Adipocyte (in vitro differentiated cells): ENCODE results near the gene TRIO.

Experiments used
- DNase-seq: peaks from one replicate; pipeline ENCODE4 v3.0.0-alpha.2; 2015; ENCODE audit warnings: low read depth
- H3K27me3 ChIP-seq: replicated peaks from 2 replicates; pipeline ENCODE4 v1.7.0; 2013; ENCODE audit warnings: mild to moderate bottlenecking, low read length, moderate library complexity; ENCODE audit not compliant: control insufficient read depth, insufficient read depth
- H3K36me3 ChIP-seq: 2 replicates; pipeline ENCODE4 v1.7.0; 2013; ENCODE audit warnings: low read length, mild to moderate bottlenecking, moderate library complexity; ENCODE audit not compliant: control insufficient read depth, insufficient read depth, severe bottlenecking
- H3K4me1 ChIP-seq: 2 replicates; pipeline ENCODE4 v1.7.0; 2013; ENCODE audit warnings: mild to moderate bottlenecking, low read length, moderate library complexity; ENCODE audit not compliant: control insufficient read depth, insufficient read depth
- H3K4me3 ChIP-seq: 2 replicates; pipeline ENCODE4 v1.7.0; 2013; ENCODE audit warnings: mild to moderate bottlenecking, low read length, moderate library complexity
- H3K9ac ChIP-seq: 2 replicates; pipeline ENCODE4 v1.7.0; 2013; ENCODE audit warnings: mild to moderate bottlenecking, low read length, moderate library complexity
- H3K9me3 ChIP-seq: 2 replicates; pipeline ENCODE4 v1.7.0; 2013; ENCODE audit warnings: mild to moderate bottlenecking, low read length, moderate library complexity; ENCODE audit not compliant: control insufficient read depth

TRIO gene

DNA sequence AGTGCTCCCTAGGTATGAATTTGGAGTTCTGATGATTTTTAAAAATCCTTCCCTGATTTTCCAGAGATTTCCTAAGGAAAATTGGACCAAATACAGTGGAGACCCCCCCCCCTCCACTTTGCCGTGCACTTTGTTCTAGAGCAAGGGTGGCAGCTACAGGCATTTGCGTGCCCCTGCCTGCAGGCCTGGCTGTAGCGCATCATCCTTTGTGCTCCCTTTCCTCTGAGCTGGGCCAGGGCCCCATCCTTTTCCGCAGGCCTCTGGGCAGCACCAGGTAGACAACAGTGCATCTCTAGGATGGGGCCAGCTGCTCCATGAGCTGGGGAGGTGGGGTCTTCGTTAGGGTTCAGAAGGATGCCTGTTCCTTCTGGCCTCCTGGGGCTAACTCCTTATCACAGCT lies 39.6 kb downstream of the TRIO start:
- Histone ChIP-seq H3K9me3 (no peaks in the 10 kb centered on the region), H3K4me1 (peaks cover 78% of the 10 kb centered on the region), H3K4me3 (peak overlapping the region; percentile 75), H3K36me3 (no peaks in the 10 kb centered on the region), H3K27me3 (no peaks in the 10 kb centered on the region), H3K9ac (peak overlapping the region; percentile 84)
- DNase-seq: no peak

DNA sequence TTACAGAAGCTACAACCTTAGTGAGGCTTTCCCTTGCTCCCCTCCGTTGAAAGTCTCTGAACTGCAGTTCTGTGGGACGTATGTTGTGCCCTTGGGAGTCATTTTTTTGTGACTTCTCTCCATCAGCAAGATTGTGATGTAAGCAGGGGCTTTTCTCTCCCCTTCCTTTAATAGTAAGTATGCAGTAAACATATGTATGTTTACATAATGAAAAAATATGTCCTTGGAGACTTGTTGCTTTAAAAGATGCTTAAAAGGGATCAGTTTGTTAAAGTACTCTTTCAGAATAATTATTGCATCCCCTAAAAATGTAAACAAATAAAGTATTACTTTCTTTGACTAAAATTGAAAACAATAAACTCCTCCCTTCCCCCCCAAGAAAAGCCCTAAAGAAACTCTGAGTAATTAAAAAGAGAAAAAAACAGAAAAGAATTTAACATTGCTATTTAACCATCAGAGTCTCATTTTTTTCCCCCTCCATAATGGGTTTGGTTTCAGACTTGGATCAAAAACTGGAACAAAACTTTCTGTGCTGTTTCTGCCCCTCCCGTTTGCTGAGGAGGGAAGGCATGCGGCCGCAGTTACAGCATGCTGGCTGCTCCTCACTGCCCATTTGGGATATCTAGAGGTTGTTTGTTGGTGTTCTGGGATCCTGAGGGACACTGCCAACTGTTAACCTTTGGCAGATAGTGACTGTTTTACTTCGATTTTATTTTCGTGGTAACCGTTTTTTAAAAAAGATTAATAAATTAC lies 40.2 kb downstream of the TRIO start:
- no peaks in the 10 kb centered on the region for H3K9me3 ChIP-seq

DNA sequence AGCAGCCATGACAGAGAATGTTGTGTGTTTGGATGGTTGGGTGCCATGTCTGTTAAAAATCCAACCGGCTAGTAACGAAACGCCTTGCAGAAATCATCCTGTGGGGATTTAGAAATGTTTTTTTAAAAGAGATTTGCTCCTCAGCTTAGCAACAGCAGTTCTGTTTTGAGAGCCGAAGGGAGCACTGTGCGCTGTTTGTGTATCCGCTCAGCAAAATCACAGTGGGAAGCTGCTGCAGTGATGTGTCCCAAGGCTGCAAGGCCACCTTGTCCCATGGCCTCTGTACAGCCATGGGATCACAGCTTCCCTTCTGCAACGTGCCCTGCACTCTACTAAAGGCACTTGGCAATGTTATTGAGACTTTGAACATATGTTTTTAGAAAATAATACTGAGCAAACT lies 40.9 kb downstream of the TRIO start:
- Histone ChIP-seq H3K36me3 (no peaks in the 10 kb centered on the region), H3K9me3 (no peaks in the 10 kb centered on the region), H3K27me3 (no peaks in the 10 kb centered on the region), H3K4me1 (peaks cover 78% of the 10 kb centered on the region), H3K9ac (peak overlapping the region; percentile 84), H3K4me3 (peak overlapping the region; percentile 75)
- DNase-seq: no peak

More for the DNA sequence above, 40.2 kb downstream of the TRIO start:
- Histone ChIP-seq H3K36me3 (no peaks in the 10 kb centered on the region), H3K4me1 (peaks cover 78% of the 10 kb centered on the region), H3K4me3 (peak overlapping the region; percentile 75), H3K27me3 (no peaks in the 10 kb centered on the region), H3K9ac (peak overlapping the region; percentile 84)
- peak; percentile 53 for DNase-seq

DNA sequence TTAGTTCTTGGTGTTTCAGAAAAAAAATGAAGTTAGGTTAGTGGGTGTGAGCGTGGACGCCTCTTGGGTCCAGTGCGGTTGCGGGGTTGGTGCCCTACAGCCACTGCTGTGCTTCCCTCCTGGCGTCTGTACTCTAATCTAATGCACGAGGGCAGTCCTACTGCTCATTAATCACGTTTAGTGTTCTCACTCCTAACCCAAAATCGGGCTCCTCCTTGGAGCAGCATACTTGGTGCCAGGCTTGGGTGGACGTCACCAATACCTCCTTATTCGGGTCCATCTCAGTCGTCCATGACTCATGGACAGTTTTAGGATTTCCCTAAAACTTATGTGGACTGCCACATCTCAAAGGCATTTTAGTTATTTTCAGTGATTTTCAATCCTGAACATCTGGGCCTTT lies 41.6 kb downstream of the TRIO start:
- Histone ChIP-seq H3K4me1 (peaks cover 78% of the 10 kb centered on the region), H3K4me3 (peak overlapping the region; percentile 75), H3K27me3 (no peaks in the 10 kb centered on the region), H3K9ac (peak overlapping the region; percentile 84), H3K36me3 (no peaks in the 10 kb centered on the region), H3K9me3 (no peaks in the 10 kb centered on the region)
- peak; percentile 55 for DNase-seq

DNA sequence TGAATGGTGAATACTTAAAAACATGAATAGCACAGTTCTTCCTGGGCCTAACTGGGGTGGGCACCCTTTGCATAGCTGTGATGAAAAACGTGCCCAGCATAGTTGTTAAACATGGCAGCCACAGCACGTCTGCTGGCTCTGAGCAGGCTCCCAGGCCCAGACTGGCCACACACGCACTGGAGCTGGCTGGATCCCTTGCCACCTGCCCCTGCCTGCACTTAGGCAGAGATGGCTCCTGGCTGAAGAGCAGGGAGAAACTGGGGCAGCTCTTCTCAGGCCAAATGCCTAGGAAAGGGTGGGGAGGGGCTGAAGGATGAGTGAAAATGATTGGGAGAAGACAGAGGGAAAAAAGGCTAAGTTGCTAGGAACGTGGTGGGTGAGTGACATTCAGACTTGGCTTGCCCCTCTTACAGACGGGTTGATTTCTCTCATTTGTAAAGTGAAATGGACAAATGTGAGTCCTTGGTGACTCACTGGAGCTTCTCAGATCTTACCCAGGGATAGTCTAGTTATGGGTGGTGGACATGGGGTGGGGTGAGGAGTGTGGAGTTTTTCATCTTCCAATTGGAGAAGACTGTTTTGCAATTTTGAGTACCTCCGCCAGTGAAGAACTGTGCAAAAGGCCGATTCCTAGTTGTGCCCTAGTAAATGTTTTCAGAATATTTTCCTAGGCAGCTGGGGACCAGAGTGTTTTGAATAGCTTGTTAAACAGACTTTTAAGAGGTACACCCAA lies 42.4 kb downstream of the TRIO start:
- peak overlapping the region; percentile 56 for H3K4me3 ChIP-seq
- peak; percentile 69 for DNase-seq

DNA sequence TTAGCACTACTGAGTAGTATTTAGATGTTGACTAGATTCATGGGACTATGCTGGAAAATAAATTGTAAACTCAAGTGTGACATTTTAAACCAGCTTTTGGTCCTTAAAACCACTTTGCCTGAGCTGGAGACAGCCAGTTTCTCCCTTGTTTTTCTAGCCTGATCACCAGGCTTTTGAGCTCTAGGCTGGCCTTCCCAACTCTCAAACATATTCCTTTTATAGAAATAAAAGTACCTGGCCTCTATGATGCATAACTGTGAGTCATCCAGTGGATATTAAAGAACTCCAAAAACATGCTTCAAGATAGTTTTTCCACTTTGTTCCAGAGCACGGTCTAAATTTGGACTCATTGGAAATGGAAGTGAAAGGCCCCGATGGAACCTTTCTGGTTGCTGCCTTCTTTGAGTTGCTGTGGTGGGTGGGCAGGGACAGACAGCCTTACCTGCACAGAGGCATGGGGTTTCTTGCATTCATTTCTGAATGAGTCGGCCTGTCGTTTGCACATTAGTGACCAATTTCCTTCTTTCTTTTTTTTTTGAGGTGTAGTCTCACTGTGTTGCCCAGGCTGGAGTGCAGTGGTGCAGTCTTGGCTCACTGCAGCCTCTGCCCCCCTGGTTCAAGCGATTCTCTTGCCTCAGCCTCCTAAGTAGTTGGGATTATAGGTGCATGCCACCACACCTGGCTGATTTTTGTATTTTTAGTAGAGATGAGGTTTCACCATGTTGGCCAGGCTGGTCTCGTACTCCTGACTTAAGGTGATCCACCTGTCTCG lies 43.1 kb downstream of the TRIO start:
- Histone ChIP-seq H3K27me3 (no peaks in the 10 kb centered on the region), H3K36me3 (no peaks in the 10 kb centered on the region), H3K9ac (peak overlapping the region; percentile 84), H3K4me3 (peak overlapping the region; percentile 40), H3K4me1 (peaks cover 89% of the 10 kb centered on the region), H3K9me3 (no peaks in the 10 kb centered on the region)
- peak; percentile 45 for DNase-seq

More for the DNA sequence above, 42.4 kb downstream of the TRIO start:
- Histone ChIP-seq H3K9me3 (no peaks in the 10 kb centered on the region), H3K27me3 (no peaks in the 10 kb centered on the region), H3K4me1 (peaks cover 81% of the 10 kb centered on the region), H3K36me3 (no peaks in the 10 kb centered on the region), H3K9ac (peak overlapping the region; percentile 84)

DNA sequence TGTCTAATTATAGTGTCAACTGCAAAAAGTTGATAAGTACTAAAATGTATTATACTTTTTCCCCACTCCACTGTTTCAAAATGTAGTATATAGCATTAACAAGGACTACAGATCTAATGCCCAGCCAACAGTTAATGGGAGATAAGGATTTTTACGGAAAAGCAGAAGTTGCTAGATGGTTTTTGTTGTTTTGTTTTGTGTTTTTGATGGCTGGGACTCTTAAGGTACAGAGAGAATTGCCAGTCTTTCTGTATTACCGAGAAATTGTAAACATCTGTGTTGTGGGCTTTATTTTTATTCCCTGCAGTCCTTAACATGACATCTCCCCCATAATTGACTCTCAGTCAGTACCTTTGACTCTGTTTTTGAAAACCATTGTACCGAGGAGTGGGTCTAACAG lies 44.0 kb downstream of the TRIO start:
- H3K4me3 ChIP-seq: peak overlapping the region; percentile 40
- no peak for DNase-seq
- no peaks in the 10 kb centered on the region for H3K9me3 ChIP-seq
- peaks cover 96% of the 10 kb centered on the region for H3K4me1 ChIP-seq
- peak overlapping the region; percentile 84 for H3K9ac ChIP-seq
- no peaks in the 10 kb centered on the region for H3K36me3 ChIP-seq
- no peaks in the 10 kb centered on the region for H3K27me3 ChIP-seq

DNA sequence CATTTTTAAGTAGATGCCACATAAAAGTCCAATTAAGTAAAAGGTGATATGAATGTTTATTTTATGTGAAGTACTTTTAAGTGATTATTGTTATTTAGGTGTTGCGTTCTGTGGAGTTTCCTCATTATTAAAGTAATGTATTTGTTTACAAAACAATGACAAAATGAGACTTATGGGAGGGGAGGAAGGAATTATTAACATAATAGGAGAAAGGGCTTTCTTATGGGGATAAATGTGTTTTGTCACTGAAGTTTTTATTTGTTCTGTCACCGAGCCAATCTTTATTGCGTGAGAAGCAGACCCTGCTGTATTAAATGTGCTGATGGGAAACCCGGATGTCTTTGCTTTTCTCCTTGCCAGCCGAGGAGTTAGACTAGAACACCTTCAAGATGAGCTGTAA lies 44.5 kb downstream of the TRIO start:
- no peak for DNase-seq
- H3K4me1 ChIP-seq: peaks cover 96% of the 10 kb centered on the region
- H3K36me3 ChIP-seq: no peaks in the 10 kb centered on the region
- peak overlapping the region; percentile 84 for H3K9ac ChIP-seq
- no peaks in the 10 kb centered on the region for H3K9me3 ChIP-seq
- H3K27me3 ChIP-seq: no peaks in the 10 kb centered on the region
- H3K4me3 ChIP-seq: no peak overlapping the region

DNA sequence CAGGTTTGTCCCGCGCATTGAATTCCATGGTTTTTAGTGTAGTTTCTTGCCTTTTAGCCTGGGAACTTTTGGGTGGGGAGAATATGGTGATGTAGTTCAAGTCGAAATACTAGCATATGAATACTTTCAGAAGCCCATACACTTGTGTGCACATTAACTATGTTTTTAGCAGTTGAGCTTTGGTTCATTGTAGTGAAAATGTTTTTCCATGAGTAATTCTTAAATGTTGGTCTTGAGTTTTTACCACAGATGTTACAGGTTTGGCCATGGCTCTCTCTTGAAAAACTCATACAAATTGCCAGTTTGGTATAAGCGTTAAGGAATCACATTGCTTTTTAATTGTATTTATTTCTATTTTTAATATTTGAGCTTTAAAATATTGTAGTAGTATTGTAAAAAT lies 45.6 kb downstream of the TRIO start:
- Histone ChIP-seq H3K36me3 (no peaks in the 10 kb centered on the region), H3K27me3 (no peaks in the 10 kb centered on the region), H3K4me3 (no peak overlapping the region), H3K9me3 (no peaks in the 10 kb centered on the region), H3K4me1 (peaks cover 97% of the 10 kb centered on the region), H3K9ac (no peak overlapping the region)
- no peak for DNase-seq

DNA sequence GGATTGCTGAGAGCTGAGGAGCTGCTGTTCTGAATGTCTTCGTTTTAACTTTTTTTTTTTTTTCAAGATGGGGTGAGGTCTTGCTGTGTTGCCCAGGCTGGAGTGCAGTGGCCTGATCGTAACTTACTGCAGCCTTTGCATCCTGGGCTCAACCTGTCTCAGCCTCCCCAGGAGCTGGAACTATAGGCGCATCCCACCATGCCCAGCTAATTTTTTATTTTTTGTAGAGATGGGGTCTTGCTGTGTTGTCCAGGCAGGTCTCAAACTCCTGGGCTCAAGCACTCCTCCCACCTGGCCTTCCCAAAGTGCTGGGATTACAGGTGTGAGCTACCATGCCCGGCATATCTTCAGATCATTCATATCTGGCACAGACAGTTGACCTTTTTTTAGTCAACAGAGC lies 46.5 kb downstream of the TRIO start:
- Histone ChIP-seq H3K4me3 (peak overlapping the region; percentile 72), H3K27me3 (no peaks in the 10 kb centered on the region), H3K36me3 (no peaks in the 10 kb centered on the region), H3K9ac (peak overlapping the region; percentile 84), H3K4me1 (peaks cover 97% of the 10 kb centered on the region), H3K9me3 (no peaks in the 10 kb centered on the region)
- no peak for DNase-seq
